HG03196 (cell line): Measurements from ENCODE around the gene TSKU.
"Not testable (repeated sequence)": the region's sequence is repeated elsewhere in the genome, so short reads cannot be mapped to it uniquely, and the experiment has no call there.

Source experiments
- ATAC-seq: cut with Tn5 transposase; IDR thresholded peaks from one replicate; pipeline ENCODE4 v1.9.1; 2021; ENCODE audit not compliant: unreplicated experiment

TSKU gene

DNA sequence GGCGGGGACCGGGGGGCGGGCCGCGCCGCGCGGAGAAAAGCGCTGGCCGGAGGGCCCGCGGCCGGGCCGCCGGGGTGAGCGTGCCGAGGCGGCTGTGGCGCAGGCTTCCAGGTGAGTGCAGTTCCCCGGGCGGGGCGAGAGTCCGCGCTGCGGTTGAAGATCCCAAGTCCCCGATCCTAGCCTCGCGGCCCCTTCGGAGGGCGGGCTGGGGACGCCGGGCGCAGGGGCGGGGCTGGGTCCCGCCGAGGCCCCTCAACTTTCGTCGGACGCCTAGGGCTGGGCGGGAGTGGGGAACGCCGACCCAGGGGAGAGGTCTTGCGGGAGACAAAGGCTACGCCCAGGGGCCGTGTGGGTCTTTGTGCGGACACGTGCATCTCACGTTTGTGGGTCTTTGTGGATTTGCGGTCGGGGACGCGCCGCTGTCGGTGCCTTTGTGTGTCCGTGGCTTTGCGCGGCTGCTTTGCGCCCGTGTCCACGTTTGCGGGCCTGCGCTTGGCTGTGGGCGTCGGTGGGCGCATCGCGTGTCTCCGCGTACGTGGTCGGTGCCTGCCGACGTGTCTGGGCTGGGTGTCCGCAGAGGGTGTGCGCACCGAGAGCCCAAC is at the start of gene TSKU:
TSS of gene TSKU (plus strand) at position 63 of the 602 bp plus-strand sequence. CDS start 12,261 bp downstream, outside the sequence.
- ATAC-seq: no peak

DNA sequence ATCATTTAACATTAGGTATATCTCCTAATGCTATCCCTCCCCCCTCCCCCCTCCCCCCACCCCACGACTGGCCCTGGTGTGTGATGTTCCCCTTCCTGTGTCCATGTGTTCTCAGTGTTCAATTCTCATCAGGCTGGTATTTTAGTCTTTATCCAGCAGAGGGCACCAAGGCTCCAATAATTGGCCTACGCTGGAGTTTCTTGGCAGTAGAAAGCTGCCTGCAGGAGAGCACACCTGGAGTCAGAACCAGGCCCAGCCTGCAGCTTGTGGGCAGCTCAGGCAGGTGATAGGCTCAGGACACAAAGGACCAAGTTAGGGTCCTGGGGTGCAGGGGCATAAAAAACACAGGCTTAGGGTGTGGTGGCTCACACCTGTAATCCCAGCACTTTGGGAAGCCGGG is 49.2 kb upstream of the TSKU start:
- ATAC-seq: not testable (repeated sequence)

DNA sequence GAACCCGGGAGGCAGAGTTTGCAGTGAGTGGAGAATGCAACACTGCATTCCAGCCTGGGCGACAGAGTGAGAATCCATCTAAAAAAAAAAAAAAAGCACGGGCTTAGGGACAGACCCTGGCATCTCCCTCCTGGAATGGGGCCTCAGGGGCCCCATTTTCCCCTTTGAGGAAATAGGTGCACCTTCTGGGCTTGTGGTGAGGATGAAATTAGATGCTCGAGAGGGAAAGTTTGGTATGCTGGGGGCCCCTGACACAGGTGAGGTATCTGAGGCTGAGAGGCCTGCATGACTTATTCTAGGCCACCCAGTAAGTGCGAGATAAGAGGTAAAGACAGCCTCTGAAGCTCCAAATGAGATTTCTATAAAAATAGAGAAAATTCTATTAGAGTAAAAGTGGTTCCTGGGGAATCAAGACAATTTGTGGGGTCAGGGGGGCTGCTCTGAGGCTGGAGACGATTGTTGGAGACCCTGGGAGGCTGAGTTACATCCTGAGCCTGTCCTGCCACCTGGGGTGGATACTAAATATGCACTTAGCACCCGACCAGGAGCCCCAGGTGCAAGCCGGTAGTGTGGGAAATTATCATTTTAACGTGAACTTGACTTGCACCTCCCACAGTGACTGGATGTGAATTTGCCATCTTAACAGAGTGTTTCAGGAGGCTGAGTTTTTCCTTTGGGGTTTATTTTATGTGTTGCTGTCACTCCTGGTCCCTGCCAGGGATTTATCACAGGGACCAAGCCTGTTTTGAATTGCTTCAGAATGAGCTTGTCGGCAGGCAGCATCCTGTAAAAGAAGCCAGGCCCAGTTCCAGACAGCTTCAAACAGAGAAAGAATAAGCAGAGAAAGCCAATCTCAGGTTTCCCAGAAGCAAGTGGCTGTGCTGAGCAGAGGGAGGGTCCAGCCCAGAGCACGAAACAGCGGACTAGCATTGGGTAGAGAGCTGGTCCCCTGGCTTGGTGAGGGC is 48.4 kb upstream of the TSKU start:
- no peak for ATAC-seq

GRCh38 chr11:76735841-76736240 is 47.3 kb upstream of the TSKU start:
- ATAC-seq: no peak

DNA sequence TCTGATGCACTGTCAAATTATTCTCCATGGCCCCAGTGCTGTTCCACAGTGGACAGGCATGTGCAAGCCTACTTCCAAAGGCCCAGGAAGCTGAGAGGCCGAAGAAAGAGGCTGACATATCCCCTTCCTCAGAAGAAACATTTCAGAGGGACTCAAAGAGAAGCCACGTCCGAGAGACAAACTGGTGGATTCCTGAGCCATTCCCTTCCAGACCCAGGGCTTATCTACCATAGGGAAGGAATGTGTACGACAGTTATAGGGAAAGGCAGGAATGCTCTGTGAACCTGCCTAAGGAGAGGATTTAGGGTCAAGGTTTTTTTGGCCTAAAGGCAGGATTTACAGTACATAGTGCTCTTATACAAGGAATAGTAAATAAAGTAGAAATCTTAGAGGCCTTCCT is 46.9 kb upstream of the TSKU start:
- ATAC-seq: no peak

GRCh38 chr11:76736773-76737495 is 46.2 kb upstream of the TSKU start:
- no peak for ATAC-seq

DNA sequence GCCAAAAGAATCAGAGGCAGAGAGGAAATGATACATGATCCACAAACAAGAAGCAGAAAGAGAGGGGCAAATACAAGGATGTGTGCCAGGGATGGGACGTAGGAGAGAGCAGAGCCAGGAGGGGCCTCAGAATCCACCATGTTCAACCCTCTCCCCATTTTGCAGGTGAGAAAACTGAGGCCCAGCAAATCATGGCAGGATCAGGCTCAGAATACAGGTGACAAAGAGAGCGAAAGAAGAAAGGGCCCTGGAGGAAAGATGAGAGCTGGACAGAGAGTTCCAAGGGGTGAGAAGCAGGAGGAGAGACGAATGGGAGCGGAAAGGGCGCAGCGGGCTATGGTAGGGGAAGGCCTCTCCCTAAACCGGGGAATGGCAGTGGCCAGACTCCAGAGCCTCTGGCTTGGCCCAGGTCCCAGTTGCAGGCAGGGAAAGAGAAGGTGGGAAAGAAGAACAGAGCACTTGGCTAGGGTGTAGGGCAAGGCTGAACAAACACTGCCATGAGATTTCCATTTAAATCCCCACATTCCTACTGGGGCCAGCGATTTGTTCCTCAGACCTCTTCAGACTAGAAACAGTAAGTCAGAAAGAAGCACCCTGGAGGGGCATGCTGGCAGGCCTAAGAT is 44.4 kb upstream of the TSKU start:
- ATAC-seq: no peak

DNA sequence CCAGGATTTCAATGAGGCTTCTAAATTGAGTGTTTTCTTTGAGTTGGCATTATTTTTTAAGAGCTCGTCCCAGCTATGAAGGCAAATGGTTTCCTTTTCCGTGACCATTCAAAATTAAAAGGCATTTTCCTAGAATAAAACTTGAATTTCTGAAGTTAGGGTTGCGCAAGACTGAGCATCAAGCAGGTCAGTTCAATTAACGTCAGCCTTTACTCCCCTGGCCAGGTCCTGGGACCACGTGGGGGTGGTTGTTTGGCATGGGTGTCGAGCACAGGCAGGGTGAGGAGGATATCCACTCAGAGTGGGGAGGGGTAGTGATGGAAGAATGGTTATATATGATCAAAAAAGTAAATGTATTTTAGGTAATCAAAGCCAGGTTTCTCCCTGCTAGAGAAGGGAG is 43.4 kb upstream of the TSKU start:
- ATAC-seq: no peak

- ATAC-seq: no peak
These were observed 42.4 kb upstream of the TSKU start for GRCh38 chr11:76740772-76741171.

GRCh38 chr11:76742902-76743301 is 40.3 kb upstream of the TSKU start:
- no peak for ATAC-seq

DNA sequence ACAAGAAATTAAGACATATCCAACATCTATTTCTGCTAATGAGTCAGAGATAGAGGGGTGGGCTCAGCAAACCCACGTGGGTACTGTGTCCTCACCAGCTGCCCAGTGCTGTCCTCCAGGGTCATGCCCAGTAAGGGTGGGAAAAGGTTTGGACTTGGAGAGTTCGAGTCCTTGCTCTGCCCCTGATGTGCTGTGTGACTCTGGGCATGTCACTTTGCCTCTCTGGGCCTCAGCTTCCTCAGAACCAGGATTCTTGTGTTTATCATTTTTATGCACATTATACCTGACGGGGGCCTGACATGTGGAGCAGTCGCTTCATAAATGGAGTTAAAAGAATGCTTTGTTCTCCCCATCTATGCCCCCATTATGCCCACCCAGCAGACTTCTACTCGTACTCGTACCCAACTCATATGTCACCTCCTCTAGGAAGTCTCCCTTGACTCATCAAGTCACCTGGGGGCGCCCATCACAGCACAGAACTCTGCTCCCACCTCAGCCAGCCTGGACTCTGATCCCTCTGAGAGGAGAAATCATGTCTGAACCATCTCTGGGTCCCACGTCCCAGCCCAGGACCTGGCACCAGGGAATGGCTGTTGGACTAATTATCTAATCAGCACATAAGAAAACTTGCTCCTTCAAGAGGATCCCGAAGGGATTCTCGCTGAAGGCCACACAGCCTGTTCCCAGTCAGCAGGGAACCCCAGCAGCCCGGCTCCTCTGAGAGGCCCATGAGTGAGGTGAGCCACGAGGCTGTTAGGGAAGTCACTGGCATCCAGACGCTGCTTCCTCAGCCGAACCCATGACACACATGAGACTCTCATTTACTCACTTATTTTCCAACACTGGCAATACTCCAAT is 38.7 kb upstream of the TSKU start:
- ATAC-seq: no peak

GRCh38 chr11:76745044-76745376 is 38.1 kb upstream of the TSKU start:
- ATAC-seq: no peak

- no peak for ATAC-seq
These were observed 37.5 kb upstream of the TSKU start for GRCh38 chr11:76745561-76746207.

- no peak for ATAC-seq
These were observed 35.8 kb upstream of the TSKU start for GRCh38 chr11:76747153-76747914.

DNA sequence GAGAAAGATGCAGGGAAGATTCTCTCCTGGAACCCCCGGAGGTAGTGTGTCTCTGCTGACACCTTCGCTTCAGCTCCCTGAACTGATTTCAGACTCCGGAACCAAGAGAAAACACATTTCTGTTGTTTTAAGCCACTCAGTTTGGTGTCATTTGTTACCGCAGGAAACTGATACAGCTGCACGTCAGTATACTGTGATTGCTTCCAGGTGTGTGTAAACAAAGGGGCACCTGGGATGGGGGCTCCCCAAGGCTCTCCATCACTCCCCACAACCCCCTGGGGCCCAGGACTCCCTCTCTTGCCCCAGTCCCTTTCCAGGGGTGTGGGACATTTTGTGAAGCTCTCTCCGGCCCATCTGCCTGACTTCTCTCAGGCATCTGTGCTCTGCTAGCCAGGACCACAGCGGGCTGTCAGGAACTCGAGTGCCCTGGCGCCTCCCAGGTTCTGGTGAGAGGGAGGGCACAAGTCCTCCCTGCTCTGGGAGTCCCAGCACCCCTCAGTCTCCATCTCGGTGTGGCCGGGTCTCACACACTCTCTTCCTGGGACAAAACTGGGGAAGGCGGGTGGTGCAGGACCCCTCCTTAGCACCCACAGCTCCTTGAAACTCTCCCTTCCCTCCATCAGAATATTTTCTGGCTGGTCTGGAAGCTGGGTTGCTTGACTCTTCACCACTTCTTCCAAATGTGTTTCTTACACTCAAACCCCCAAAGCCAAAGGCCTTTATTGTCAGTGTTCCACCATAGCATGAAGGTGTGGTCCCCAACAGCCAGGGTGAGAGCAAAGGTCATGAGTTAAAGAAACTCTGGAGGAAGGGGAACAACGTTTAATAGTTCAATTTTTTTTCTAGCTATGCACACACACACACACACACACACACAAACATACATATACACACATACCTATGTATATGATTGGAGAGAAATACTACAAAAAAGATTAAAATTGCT is 35.0 kb upstream of the TSKU start:
- no peak for ATAC-seq

DNA sequence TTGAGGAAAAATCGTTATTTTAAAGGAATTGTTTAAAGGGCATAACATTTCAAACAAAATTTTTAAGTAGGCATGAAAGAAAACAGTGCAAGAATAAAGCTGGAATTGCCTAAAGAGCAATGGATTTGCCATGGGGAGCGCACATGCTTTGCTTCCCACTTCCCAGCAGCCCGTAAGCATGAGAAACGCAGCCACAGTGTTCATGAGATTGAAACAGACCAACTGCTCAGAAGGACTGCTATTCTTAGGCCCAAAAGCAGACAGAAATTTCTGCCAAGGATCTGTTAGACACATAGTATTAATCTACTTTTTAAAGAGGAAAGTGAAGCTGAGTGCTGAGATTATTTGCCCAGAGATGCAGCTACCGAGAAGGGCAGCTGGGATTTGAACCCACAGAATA is 34.2 kb upstream of the TSKU start:
- no peak for ATAC-seq

- no peak for ATAC-seq
These were observed 33.1 kb upstream of the TSKU start for GRCh38 chr11:76750067-76750466.

DNA sequence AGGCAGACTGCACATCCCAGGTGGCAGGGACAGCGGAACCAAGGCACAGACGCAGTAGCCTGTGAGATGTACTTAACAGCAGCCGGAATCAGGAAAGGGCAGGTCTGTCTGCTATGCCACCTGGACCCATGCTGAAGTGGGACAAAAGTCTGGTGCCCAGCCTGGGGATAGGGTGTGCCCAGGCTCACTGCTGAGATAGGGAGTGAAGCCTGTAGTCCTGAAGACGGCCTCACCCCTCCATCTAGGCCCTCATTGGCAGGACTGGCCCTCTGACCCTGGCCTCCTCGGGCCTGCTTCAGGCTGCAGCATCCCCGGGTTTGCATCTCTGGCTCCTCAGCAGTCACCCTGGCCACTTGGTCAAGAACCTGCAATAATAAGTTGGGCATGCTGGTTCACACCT is 32.4 kb upstream of the TSKU start:
- no peak for ATAC-seq
